ENCODE results near the gene ABHD17A. TPM values are rescaled to one million over a fixed set of nuclear protein-coding genes. Genes with fewer than 3 reads are reported as not detected.

Gene ABHD17A
- total and polyA plus RNA-seq, 9 of the 15 experiments (the other 6 are each of a cell fraction or from before 2014, with no cell fraction given) = 0.04 to 135 (median 21.8) TPM; not detected in 1

GRCh38 chr19:1856698-1857603, 28.3 kb downstream of the ABHD17A start (continued):
- TF ChIP-seq ZNF318 (IDR thresholded peaks at IDR 0.05; ENCODE audit: borderline replicate concordance in 1 of 2, low read depth in 1 of 2) (no peak), GMEB1 (CRISPR knock-in tag; IDR thresholded peaks at IDR 0.05) (no peak), ZBTB11 (CRISPR knock-in tag; IDR thresholded peaks at IDR 0.05) (peak in 2 of 3 experiments; percentile 35 to 78; a peak in 2 of 6 replicates), BCOR (IDR thresholded peaks at IDR 0.05) (peak; percentile 49), CBX5 (IDR thresholded peaks at IDR 0.05; ENCODE audit: borderline replicate concordance, low read depth) (no peak), MBD1 (CRISPR knock-in tag; IDR thresholded peaks at IDR 0.05) (no peak), ARID2 (IDR thresholded peaks at IDR 0.05) (no peak), ZNF347 (CRISPR knock-in tag; IDR thresholded peaks at IDR 0.05; ENCODE audit: low read depth) (no peak), ZNF77 (CRISPR knock-in tag; IDR thresholded peaks at IDR 0.05) (no peak), ATF7 (IDR thresholded peaks at IDR 0.05) (peak; percentile 60), ZNF79 (CRISPR knock-in tag; IDR thresholded peaks at IDR 0.05; ENCODE audit: low read depth) (no peak)

Data from K562 (cell line).